HepG2 (cell line): ENCODE measurements around the gene ABHD17A.

Experiments
- ASH2L ChIP-seq: fragments of 300-600, 200-600 bp; sonication (generic); IDR thresholded peaks from 2 replicates; pipeline ENCODE4 v1.7.0; 2017; ENCODE audit warnings: low read depth, mild to moderate bottlenecking, moderate library complexity, mixed read lengths, low read length; ENCODE audit not compliant: insufficient read length
- CTCF ChIP-seq: sonication (generic); formaldehyde crosslinking; IDR thresholded peaks from 2 replicates; pipeline ENCODE4 v1.5.0; 2020; ENCODE audit warnings: mild to moderate bottlenecking, missing genetic modification reagents, moderate library complexity
- MAFF ChIP-seq: IDR thresholded peaks from 2 replicates; pipeline ENCODE4 v1.6.1; 2011; ENCODE audit warnings: low read depth, low read length, improper control_type of control experiment
- MTF2 ChIP-seq: sonication (generic); formaldehyde crosslinking; IDR thresholded peaks from 2 replicates; pipeline ENCODE4 v1.5.0; 2020; ENCODE audit warnings: missing genetic modification reagents, borderline replicate concordance
- POLR2A ChIP-seq, 2 experiments: IDR thresholded peaks; 2 replicates each; pipeline ENCODE4 v1.6.1; 2011; ENCODE audit warnings: low read depth in 2 of 2, low read length in 2 of 2, mild to moderate bottlenecking in 1 of 2, moderate library complexity in 1 of 2; ENCODE audit not compliant: insufficient read depth in 1 of 2
- POLR2AphosphoS5 ChIP-seq: IDR thresholded peaks from 2 replicates; pipeline ENCODE4 v1.6.1; 2012; ENCODE audit warnings: low read depth, low read length
- TBL1XR1 ChIP-seq: fragments of 150-350 bp; IDR thresholded peaks from 2 replicates; pipeline ENCODE4 v1.6.1; 2014; ENCODE audit warnings: borderline replicate concordance, low read length; ENCODE audit not compliant: partially characterized antibody
- ZNF747 ChIP-seq: sonication (generic); formaldehyde crosslinking; IDR thresholded peaks from 2 replicates; pipeline ENCODE4 v1.8.1; 2023; ENCODE audit warnings: missing genetic modification reagents, mild to moderate bottlenecking, borderline replicate concordance

DNA sequence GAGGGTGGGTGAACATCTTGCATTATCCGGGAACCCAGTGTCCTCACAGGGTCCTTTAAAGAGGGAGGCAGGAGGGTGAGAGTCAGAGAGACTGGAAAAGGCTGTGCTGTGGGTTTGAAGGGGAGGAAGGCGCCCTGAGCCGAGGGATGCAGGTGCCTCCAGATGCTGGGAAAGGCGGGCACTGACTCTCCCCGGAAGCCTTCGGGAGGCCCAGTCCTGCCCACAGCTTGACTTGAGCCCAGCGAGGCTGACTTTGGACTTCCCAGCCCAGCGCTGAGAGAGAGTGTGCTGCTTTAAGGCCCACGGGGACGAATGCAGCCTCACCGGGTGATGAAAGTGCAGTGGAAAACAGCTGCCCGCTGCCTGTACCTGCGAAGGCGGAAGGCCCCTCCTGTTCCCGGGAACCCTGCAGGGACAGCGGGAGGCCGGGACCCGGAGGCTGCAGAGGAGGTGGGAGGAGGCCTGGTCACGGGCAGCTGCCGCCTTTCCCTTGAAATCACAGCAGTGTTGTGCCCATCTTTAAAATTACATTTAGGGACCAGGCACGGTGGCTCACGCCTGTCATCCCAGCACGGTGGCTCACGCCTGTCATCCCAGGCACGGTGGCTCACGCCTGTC, 53.1 kb downstream of the ABHD17A start:
- TF ChIP-seq POLR2AphosphoS5 (no peak), ZNF747 (CRISPR knock-in tag) (no peak), MAFF (no peak), CTCF (no peak), MTF2 (CRISPR knock-in tag) (no peak), ASH2L (no peak), TBL1XR1 (no peak), POLR2A (IDR thresholded peaks at IDR 0.05; ENCODE audit: insufficient read depth in 1 of 2, low read depth in 2 of 2, low read length in 2 of 2) (no peak)
